ENCODE data around the gene KCNF1.

Gene KCNF1

GRCh38 chr2:10879624-10880585 lies 31.8 kb upstream of the KCNF1 start:
- no peak for DNase-seq (ENCODE audit: low spot score)

DNA sequence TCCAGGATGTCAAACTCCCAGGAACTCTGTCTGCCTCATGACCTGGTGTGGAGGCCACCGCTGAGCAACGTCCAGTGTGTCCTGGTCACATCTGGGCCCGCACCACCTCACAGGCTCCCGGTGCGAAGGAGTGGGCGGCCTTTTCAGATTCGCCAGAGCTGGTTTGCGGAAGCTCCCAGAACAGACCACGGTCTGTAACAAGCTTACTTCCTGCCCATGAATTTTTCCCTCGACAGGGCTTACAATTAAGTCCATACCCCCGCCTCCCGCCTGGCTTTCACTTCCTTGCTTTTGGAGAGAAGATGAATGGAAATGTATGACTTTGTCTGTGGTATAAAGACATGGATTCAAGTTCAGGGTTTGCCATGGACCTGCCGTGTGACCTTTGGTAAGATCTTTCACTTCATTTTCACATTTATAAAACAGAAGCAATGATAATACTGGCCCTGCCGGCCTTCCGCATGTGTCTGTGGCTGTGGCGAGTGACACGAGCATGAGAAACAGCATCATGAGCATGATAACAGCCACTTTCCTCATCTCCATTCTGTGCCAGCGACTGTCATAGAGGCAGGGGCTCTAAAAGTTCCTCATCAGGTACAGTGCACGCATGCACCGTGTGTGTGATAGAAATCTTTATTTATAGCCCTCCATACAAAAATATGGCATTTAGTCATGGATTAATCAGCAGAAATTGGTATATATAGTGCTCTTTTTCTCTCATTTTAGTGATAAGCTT lies 31.0 kb upstream of the KCNF1 start:
- DNase-seq (ENCODE audit: low spot score): no peak

- no peak for DNase-seq (ENCODE audit: low spot score)
Measured at GRCh38 chr2:10882568-10882967, 29.2 kb upstream of the KCNF1 start.

GRCh38 chr2:10883066-10883465 lies 28.7 kb upstream of the KCNF1 start:
- DNase-seq (ENCODE audit: low spot score): no peak

DNA sequence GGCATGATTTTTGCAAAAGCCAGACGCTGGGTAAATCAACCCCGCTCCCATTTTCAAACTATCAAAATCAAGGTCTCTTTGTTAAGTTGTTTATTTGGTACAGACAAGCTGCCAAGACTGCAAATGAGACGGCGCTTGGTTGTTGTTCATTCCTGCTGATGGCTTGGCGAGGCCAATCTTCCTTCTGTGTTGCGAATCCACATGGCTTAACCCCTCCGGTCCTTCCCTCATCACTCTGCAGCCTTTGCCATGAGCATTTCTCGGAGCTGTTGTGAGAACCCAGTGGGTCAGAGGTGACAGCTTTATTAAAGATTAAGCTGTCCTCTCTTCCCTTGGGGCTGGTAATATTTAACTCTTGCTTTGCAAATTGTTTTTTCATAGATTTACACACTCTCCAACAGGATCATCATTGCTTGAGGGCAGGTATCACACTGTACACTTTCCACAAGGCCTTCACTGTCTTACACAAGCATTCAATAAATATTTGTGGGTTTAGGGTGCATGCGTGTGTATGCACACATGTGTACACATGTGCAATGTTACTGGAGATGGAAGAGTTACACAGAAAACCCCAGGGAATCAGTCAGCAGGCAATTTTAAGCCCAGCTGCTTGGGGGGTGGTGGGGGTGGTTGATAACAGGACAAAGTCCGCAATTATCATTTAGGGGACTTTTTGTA lies 27.8 kb upstream of the KCNF1 start:
- DNase-seq (ENCODE audit: low spot score): no peak

- DNase-seq (ENCODE audit: low spot score): no peak
Measured at GRCh38 chr2:10884574-10884975, 27.2 kb upstream of the KCNF1 start.

DNA sequence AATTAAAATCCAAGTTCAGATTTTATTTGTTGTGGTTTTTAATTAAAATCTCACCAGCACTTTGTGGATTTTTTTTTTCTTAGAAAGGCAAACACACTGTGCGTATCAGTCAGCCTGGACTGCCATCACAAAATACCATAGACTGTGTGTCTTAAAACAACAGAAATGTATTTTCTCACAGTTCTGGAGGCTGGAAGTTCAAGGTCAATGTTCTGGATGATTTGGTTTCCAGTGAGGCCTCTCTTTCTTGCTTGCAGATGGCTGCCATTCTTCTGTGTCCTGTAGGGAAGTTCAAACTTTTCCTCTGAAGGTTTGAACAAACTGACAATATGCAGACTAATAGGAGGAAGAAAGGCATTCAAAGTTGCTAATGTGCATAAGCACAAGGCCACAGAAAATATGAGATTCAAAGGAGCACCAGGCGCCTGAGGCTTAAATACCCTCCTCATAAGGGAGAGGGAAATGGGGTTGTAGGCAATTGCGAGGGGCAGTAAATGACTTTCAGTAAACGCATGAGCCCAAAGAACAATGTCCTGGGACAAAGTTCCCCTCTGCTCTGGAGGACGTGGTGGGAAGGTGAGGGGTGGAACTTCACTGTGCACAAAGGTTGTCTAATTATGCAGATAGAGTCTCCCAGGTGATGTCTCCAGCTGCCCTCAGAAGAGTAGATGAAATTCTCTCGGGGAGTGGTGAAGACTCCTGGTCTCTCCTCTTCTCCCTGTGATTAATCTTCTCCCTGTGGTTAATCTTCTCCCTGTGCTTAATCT lies 26.5 kb upstream of the KCNF1 start:
- DNase-seq (ENCODE audit: low spot score): no peak

DNA sequence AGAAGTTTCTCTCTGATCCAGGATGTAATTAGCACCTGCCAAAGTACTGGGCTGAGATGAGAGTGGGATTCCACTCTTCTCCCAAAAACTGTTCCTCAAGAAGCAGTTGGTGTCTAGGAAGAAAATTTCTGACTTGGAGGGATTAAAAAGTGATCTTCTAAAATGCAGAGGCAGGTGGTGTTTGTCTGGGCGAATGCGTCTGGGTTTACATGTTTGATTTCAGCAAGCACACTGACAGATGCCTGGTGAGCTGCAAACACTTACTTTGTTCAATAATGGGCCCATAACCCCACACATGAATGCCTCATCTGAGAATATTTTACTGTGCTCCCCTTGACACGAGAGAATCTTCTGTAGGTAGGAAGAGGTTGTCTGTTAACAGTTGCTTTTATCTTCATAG lies 24.3 kb upstream of the KCNF1 start:
- DNase-seq (ENCODE audit: low spot score): no peak

DNA sequence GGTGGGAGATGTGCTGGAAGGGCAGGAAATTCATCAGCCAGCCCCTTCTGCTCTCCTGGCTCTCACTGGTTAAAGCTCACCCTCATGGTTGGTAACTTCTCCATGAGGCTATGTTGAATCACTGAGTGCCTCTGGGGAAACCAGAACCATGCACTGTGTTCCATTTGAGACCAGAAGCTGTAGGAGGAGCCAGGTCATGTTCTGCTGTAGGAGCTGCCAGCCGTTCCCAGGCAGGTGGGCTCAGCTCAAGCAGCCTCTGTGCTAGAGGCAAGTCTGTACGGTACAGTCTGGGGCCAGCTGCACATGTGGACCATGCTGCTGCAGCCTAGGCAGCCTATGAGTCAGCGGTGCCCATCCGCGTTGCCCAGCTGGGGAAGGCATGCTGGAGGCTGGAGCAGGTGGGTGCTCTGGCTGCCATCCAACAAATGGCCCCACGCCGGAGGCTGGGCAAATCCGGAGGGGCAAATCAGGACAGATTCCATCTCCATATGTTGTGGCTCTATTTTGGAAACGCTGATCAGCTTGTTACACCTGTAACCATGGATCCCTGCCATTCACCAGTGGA lies 22.0 kb upstream of the KCNF1 start:
- DNase-seq (ENCODE audit: low spot score): no peak

GRCh38 chr2:10890706-10891270 lies 20.9 kb upstream of the KCNF1 start:
- no peak for DNase-seq (ENCODE audit: low spot score)

GRCh38 chr2:10891390-10891789 lies 20.3 kb upstream of the KCNF1 start:
- no peak for DNase-seq (ENCODE audit: low spot score)

- no peak for DNase-seq (ENCODE audit: low spot score)
Measured at GRCh38 chr2:10891848-10892247, 19.9 kb upstream of the KCNF1 start.

GRCh38 chr2:10892316-10892715 lies 19.4 kb upstream of the KCNF1 start:
- no peak for DNase-seq (ENCODE audit: low spot score)

DNA sequence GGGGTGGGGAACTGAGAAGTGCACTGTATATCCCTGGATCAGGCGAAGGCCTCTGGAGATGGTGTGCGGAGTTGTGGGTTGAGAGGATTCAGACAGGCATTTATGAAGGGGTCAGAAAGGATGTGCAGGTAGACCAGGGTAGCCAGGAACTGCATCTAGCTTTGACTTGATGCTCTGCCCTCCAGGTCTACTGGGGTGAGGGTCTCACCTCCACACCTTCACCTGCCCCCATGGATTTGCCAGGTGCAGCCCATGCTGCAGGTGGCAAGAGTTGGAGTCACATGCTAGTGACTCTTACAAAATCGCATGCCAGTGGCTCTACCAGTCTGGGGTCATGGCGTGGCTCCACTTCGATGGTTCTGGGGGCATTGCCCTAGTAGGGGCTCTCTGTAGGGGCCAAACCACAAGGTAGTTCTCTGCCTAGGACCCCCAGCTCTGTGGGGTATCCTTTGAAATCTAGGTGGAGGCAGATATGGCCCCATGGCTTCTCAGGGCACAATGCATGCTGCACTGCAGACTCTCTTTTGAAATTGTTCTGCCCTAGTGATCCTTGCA lies 18.9 kb upstream of the KCNF1 start:
- DNase-seq (ENCODE audit: low spot score): no peak

- DNase-seq (ENCODE audit: low spot score): no peak
Measured at GRCh38 chr2:10894264-10894935, 17.3 kb upstream of the KCNF1 start.

DNA sequence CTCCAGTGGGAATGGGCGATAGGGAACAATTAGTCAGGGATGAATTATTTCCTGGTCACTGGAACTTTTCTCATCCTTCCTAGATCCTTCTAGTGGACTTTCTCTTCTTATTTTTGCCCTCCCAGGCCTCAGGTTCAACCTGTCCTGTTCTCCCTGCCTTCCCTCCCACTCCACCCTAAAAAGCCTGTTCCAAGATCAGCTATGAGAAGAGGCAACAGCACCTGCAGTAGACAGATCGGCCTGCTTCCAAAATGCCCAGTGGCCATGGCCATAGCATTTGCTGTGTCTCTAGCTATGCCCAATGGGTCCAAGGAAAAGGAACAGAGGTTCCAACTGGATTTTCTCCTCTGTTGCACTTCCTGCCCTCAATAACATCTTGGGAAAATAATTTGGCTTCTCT lies 16.5 kb upstream of the KCNF1 start:
- DNase-seq (ENCODE audit: low spot score): no peak

GRCh38 chr2:10897956-10898355 lies 13.8 kb upstream of the KCNF1 start:
- no peak for DNase-seq (ENCODE audit: low spot score)

GRCh38 chr2:10900216-10901109 lies 11.3 kb upstream of the KCNF1 start:
- DNase-seq (ENCODE audit: low spot score): peak; percentile 15
